Rectal smooth muscle tissue (tissue), 1 donor: ENCODE data around the gene SH3BGRL2.

Source experiments
- H3K27ac ChIP-seq: one replicate; pipeline ENCODE4 v1.7.0; 2013; ENCODE audit warnings: low read depth, low read length, inconsistent platforms
- H3K27me3 ChIP-seq: one replicate; pipeline ENCODE4 v1.7.0; 2013; ENCODE audit warnings: low read length; ENCODE audit not compliant: control insufficient read depth, insufficient read depth
- H3K36me3 ChIP-seq: one replicate; pipeline ENCODE4 v1.7.0; 2013; ENCODE audit warnings: low read length; ENCODE audit not compliant: control insufficient read depth, insufficient read depth
- H3K4me1 ChIP-seq: one replicate; pipeline ENCODE4 v1.7.0; 2013; ENCODE audit warnings: low read length; ENCODE audit not compliant: control insufficient read depth, insufficient read depth
- H3K4me3 ChIP-seq: one replicate; pipeline ENCODE4 v1.7.0; 2013; ENCODE audit warnings: low read length
- H3K9ac ChIP-seq: one replicate; pipeline ENCODE4 v1.7.0; 2013; ENCODE audit warnings: low read length

Gene SH3BGRL2

DNA sequence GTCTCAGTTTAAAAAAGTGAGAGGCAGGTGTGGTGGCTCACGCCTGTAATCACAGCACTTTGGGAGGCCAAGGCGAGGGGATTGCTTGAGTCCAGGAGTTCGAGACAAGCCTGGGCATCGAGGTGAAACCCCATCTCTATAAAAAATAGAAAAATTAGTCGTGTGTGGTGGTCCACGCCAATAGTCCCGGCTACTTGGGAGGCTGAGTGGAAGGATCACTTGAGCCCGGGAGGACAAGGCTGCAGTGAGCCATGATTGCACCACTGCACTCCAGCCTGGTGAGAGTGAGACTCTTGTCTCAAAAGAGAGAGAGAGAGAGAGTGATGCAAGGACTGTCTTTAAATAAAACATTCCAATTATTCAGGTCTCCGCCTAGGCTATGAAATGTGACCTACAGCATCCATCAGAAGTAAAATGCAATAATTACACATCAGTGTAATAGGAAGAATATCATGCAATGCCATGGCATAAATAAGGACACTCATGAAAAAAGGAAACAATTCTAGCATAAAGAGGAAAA is 81.5 kb downstream of the SH3BGRL2 start:
- no peaks in the 10 kb centered on the region for H3K27me3 ChIP-seq
- no peak overlapping the region for H3K9ac ChIP-seq
- no peak overlapping the region for H3K4me3 ChIP-seq
- no peaks in the 10 kb centered on the region for H3K4me1 ChIP-seq
- no peaks in the 10 kb centered on the region for H3K36me3 ChIP-seq
- H3K27ac ChIP-seq: no peak overlapping the region

DNA sequence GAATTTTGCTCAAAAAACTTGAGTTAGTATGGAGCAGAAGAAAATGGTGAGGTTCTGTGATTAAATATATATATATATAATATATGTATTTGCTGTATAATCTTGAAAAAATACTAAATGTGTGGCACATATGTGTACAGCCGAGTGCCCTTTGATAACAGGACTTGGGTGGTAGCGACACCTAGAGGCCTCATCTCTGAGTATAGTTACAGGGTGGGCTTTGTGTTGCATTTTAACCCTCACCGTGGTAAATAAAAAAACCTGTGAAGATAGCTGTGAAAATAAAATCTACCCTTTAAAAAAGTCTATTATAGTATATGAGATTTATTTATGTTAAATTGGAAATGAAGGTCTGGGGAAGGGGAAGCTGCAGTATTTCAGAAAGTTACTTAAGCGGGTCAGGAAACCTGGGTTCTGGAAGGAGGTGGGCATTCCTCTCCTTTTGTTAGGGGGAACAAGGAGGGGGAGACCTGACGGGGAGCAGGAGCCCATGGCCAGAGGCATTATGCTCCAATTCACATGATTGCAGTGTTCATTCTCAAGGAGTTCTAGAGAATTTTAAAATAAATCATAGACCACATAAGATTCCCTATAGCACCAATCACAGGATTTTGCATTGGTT is 82.7 kb downstream of the SH3BGRL2 start:
- no peak overlapping the region for H3K27ac ChIP-seq
- no peak overlapping the region for H3K9ac ChIP-seq
- H3K4me3 ChIP-seq: no peak overlapping the region
- no peaks in the 10 kb centered on the region for H3K27me3 ChIP-seq
- no peaks in the 10 kb centered on the region for H3K36me3 ChIP-seq
- no peaks in the 10 kb centered on the region for H3K4me1 ChIP-seq

DNA sequence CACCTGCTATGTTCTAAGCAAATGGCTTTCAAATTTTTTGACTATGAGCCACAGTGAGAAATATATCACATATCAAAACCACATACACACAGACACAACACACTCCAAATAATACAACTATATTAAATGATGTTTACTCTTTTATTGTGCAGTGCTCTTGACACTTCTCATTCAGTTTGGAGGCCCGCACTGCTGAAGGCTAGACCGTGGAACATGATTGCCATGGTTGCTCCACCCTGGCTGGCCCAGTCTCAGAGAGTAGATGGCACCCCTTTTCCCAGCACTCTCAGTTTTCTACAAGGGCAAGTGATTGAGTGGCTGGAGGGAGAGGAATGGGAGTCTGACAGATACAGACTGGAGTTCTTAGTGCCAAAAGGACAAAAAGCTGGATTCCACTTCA is 86.9 kb downstream of the SH3BGRL2 start:
- Histone ChIP-seq H3K4me1 (no peaks in the 10 kb centered on the region), H3K9ac (no peak overlapping the region), H3K27ac (no peak overlapping the region), H3K36me3 (no peaks in the 10 kb centered on the region), H3K27me3 (no peaks in the 10 kb centered on the region), H3K4me3 (no peak overlapping the region)

DNA sequence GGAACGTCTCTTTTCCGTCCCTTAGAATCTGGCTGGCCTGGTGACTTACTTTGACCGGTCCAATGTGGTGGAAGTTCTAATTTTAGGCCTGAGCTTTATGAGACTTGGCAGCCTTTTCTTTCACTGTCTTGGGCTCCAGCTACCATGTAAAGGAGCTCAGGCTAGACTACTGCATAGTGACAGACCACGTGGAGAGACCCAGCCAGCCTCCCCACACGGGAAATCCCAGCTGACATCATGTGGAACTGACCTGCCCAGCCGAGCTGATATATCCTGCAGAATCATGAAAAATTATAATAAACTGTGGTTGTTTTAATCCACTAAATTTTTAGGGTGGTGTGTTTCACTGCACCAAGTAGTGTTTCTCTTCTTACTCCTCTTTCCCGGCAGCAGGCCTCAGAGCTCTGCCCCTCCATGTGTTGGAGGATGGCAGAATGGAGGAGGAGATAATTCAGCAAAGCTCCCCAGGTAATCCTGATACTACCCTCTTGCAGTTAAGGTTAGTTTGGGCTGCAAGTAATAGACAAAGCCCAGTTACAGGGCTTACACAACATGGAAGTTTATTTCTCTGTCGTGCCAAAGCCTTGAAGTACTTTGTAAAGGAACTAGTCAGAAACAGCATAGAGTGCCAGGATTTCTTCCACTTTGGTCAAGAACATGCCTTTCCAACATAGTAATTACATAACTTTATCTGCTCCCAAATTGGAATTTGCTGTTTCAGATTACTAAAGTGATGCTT is 87.5 kb downstream of the SH3BGRL2 start:
- Histone ChIP-seq H3K27ac (no peak overlapping the region), H3K9ac (no peak overlapping the region), H3K27me3 (no peaks in the 10 kb centered on the region), H3K4me1 (no peaks in the 10 kb centered on the region), H3K4me3 (no peak overlapping the region), H3K36me3 (no peaks in the 10 kb centered on the region)

DNA sequence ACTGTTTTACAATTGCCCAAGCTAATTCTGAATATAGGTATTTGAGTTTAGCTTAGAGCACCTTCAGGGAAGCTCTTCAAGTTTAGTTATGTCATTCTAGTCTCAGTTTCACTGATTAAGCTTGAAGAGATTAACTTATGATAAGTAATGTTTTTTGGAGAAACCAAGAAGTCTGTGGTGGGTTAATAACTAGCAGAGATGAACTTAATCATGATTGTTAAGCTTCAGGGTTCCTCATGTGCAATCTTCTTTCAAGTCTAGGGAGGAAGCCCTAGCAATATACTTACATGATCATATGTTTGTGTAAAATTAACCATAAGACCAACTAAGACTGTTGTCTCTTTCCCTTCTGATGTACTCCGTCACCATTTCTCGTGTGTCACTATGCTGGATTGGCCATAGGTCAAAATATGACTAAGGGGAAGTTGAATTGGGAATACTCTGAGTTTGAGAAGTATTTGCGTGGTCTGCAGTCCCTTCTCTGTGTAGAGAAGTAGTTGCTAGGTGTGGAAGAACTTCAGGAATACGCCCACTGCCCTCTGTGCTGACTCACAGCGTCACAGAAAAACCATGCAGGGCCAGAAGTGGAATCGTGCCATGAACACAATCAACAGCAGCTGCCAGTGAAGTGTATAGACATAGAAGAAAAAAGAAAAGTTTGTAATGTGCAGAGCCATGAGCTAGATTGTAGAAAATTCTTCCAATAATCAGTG is 88.3 kb downstream of the SH3BGRL2 start:
- Histone ChIP-seq H3K27me3 (no peaks in the 10 kb centered on the region), H3K27ac (no peak overlapping the region), H3K9ac (no peak overlapping the region), H3K36me3 (no peaks in the 10 kb centered on the region), H3K4me1 (no peaks in the 10 kb centered on the region), H3K4me3 (no peak overlapping the region)

DNA sequence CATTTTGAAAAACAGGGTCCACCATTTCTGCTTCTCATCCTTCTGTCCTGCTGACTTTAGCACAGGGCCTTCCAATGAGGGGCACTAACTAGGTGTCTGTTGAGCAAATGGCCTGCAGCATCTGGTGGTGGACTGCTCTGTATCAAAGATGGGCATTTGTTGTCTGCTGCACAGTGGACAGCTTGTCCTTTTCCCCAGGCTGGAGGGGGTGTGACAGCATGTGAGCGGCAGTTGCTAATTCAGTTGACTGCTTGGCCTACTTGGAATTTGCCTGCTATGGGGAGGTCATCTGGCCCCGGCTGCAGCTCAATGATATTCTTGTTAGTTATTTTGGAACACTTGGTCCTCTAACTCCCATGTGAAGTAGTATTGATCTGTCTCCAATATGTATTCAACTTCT is 93.7 kb downstream of the SH3BGRL2 start:
- no peaks in the 10 kb centered on the region for H3K36me3 ChIP-seq
- no peak overlapping the region for H3K27ac ChIP-seq
- H3K27me3 ChIP-seq: no peaks in the 10 kb centered on the region
- no peak overlapping the region for H3K4me3 ChIP-seq
- no peak overlapping the region for H3K9ac ChIP-seq
- no peaks in the 10 kb centered on the region for H3K4me1 ChIP-seq

DNA sequence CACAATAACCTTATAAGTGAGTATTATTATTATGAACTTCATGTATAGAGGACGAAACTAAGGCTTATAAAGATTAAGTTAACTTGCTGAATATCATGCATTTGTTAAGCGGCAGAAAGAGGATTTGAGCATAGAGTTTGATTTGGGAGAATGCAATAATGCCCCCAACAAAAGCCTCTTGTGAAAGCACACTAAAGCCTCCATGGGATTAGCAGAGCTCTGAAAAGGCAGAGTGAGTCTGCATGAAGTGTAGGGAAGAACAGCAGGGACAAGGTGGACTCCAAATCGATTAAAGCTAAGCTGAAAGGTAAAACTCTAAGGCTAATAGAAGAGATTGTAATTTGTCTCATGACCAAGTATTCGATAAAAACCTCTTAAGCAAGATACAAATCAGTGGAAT is 100.3 kb downstream of the SH3BGRL2 start:
- H3K27me3 ChIP-seq: no peaks in the 10 kb centered on the region
- H3K9ac ChIP-seq: no peak overlapping the region
- H3K4me1 ChIP-seq: no peaks in the 10 kb centered on the region
- no peaks in the 10 kb centered on the region for H3K36me3 ChIP-seq
- H3K27ac ChIP-seq: no peak overlapping the region
- no peak overlapping the region for H3K4me3 ChIP-seq

DNA sequence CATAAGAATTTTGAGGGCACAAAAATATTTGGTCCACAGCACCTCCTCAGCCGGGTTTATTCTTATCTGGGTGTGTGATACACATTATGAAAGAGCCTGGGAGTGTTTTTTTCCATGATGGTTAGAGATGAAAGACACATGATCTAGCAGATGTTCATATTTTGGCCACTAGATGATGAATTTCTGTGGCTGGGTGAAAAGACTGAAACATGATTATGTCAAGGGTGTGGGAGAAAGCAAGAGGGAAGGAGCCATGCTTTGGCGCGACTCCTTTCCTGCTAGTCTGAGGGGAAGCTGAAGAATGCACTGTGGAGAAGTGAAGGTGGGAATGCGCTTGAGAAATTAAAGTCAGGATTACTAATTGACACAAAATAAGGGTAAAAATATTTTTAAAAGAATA is 102.3 kb downstream of the SH3BGRL2 start:
- Histone ChIP-seq H3K4me1 (no peaks in the 10 kb centered on the region), H3K9ac (no peak overlapping the region), H3K36me3 (no peaks in the 10 kb centered on the region), H3K4me3 (no peak overlapping the region), H3K27ac (no peak overlapping the region), H3K27me3 (no peaks in the 10 kb centered on the region)

DNA sequence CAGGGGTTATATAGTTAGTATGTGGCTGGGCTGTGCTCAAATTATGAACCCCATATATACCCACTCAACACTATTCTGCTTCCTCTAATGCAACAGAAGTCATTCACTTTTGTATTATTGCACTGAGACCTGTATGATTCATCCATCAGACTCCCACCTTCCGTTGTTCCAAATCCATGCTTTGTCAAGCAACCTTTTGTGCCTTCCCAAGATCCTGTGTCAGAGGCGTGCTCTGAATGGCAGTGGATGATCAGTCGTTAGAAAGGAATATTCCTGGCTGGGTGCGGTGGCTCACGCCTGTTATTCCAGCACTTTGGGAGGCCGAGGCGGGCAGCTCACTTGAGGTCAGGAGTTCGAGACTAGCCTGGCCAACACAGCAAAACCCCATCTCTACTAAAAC is 103.2 kb downstream of the SH3BGRL2 start:
- Histone ChIP-seq H3K4me3 (no peak overlapping the region), H3K27me3 (no peaks in the 10 kb centered on the region), H3K4me1 (no peaks in the 10 kb centered on the region), H3K36me3 (no peaks in the 10 kb centered on the region), H3K9ac (no peak overlapping the region), H3K27ac (no peak overlapping the region)

- Histone ChIP-seq H3K36me3 (no peaks in the 10 kb centered on the region), H3K9ac (no peak overlapping the region), H3K4me1 (no peaks in the 10 kb centered on the region), H3K27me3 (no peaks in the 10 kb centered on the region), H3K27ac (no peak overlapping the region), H3K4me3 (no peak overlapping the region)
Observed at GRCh38 chr6:79735183-79735582, 104.1 kb downstream of the SH3BGRL2 start.

DNA sequence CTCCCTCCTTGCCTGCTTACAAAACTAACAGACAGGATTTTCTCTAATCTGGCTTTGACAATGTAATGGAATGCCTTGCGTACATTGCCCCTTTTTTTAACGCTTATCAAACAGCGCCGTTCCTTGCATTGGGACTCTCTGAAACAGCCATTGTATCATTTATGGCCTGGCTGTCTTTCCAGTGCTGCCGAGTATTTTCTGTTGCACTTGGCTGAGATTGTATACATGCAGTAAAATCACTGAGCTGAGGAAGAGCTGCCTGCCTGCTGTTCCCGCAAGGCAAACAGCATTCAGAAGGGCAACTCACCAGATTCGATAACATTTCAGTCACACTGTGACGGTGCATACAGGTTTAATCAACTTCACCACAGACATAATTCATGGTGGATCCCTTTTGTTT is 106.0 kb downstream of the SH3BGRL2 start:
- Histone ChIP-seq H3K4me3 (no peak overlapping the region), H3K9ac (no peak overlapping the region), H3K27ac (no peak overlapping the region)

GRCh38 chr6:79742030-79742429 is 110.9 kb downstream of the SH3BGRL2 start:
- no peak overlapping the region for H3K9ac ChIP-seq

More for the DNA sequence above, 106.0 kb downstream of the SH3BGRL2 start:
- H3K36me3 ChIP-seq: no peaks in the 10 kb centered on the region
- H3K4me1 ChIP-seq: no peaks in the 10 kb centered on the region
- no peaks in the 10 kb centered on the region for H3K27me3 ChIP-seq

More at GRCh38 chr6:79742030-79742429, 110.9 kb downstream of the SH3BGRL2 start:
- Histone ChIP-seq H3K27me3 (no peaks in the 10 kb centered on the region), H3K4me1 (no peaks in the 10 kb centered on the region), H3K36me3 (no peaks in the 10 kb centered on the region), H3K27ac (no peak overlapping the region), H3K4me3 (no peak overlapping the region)
